Smooth muscle cell (in vitro differentiated cells): ENCODE measurements around the gene MRPS5. TPM values are rescaled to one million over a fixed set of nuclear protein-coding genes. Genes with fewer than 3 reads are reported as not detected.

Source experiments
- DNase-seq: peaks from one replicate; lab custom pipeline; 2025; ENCODE audit not compliant: unreplicated experiment; lab: John Stamatoyannopoulos, UW
- H2AFZ ChIP-seq: fragments of 200-600 bp; sonication (generic); 2 replicates; pipeline ENCODE4 v1.6.0; 2016; ENCODE audit warnings: antibody characterized with exemption, low read depth, mild to moderate bottlenecking
- H3F3A ChIP-seq: fragments of 200-600 bp; sonication (generic); 2 replicates; pipeline ENCODE4 v1.6.0; 2017; ENCODE audit warnings: antibody characterized with exemption, low read depth
- H3K27ac ChIP-seq: fragments of 200-600 bp; sonication (generic); 2 replicates; pipeline ENCODE4 v1.5.1; 2016; ENCODE audit warnings: low read depth, mild to moderate bottlenecking
- H3K27me3 ChIP-seq: fragments of 200-600 bp; sonication (generic); 2 replicates; pipeline ENCODE4 v1.6.1; 2016; ENCODE audit warnings: low read depth, mild to moderate bottlenecking
- H3K36me3 ChIP-seq: fragments of 200-600 bp; sonication (generic); 2 replicates; pipeline ENCODE4 v1.5.1; 2016; ENCODE audit warnings: low read depth
- H3K4me1 ChIP-seq: fragments of 200-600 bp; sonication (generic); 2 replicates; pipeline ENCODE4 v1.5.1; 2016; ENCODE audit warnings: low read depth
- H3K4me2 ChIP-seq: fragments of 200-600 bp; sonication (generic); 2 replicates; pipeline ENCODE4 v1.6.0; 2016; ENCODE audit warnings: mild to moderate bottlenecking
- H3K4me3 ChIP-seq: fragments of 200-600 bp; sonication (generic); 2 replicates; pipeline ENCODE4 v1.5.1; 2016; ENCODE audit warnings: mild to moderate bottlenecking
- H3K79me2 ChIP-seq: fragments of 200-600 bp; sonication (generic); 2 replicates; pipeline ENCODE4 v1.6.0; 2016; ENCODE audit warnings: low read depth, mild to moderate bottlenecking
- H3K9ac ChIP-seq: fragments of 200-600 bp; sonication (generic); 2 replicates; pipeline ENCODE4 v1.6.0; 2016; ENCODE audit warnings: low read depth
- H3K9me3 ChIP-seq: fragments of 200-600 bp; sonication (generic); replicated peaks from 2 replicates; pipeline ENCODE4 v1.5.1; 2016; ENCODE audit warnings: low read depth
- H4K20me1 ChIP-seq: fragments of 200-600 bp; sonication (generic); 2 replicates; pipeline ENCODE4 v1.6.0; 2016; ENCODE audit warnings: low read depth
- WGBS: methylation state at CpG from one replicate; pipeline ENCODE4 v1.1.7; 2016; ENCODE audit warnings: low lambda C conversion rate; 5-methylcytosine and 5-hydroxymethylcytosine counted together
- polyA plus RNA-seq: library from polyadenylated mRNA; unstranded; fragments of >200 nt; fragmentation: Nextera tagmentation; extraction: Ambion mirVana; gene quantifications from 2 replicates; pipeline ENCODE4 v1.2.1, GENCODE V29; 2016
- total RNA-seq: library from RNA; depleted of rRNA; stranded (reverse); fragments of >200 nt; gene quantifications from 2 replicates; pipeline ENCODE4 v1.2.3, GENCODE V29; 2014
- TF ChIP-seq, protein P1 (sequence below): fragments of 200-600 bp; sonication (generic); IDR thresholded peaks from 2 replicates; pipeline ENCODE4 v1.5.1; 2017; ENCODE audit warnings: borderline replicate concordance, mild to moderate bottlenecking, antibody characterized with exemption; ENCODE audit not compliant: insufficient read depth, poor library complexity, severe bottlenecking

The MRPS5 gene
- total and polyA plus RNA-seq, 2 experiments from 2014 or later = 41.1 to 46.2 TPM

DNA sequence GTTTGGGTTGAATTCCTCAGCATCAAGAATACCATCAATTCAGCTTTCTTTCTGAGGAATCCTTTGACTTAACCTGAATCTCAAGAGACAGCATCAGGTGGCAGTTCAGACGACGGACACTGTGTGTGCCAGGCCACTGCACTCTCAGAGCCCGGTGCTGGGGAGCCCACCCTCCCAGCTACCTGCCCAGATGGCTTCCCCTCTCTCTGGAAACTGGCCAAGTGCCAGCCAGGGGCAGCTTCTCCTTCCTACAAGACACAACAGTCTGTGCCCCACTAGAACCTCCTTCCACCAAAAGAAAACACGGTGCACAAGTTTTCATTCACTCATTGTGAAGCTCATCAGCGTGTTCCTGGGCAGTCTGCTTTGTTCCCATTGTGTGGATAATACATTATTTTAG lies 67.6 kb downstream of the MRPS5 start:
- Histone ChIP-seq H3K36me3 (no peaks in the 10 kb centered on the region), H3K4me2 (no peak overlapping the region), H3K4me3 (no peak overlapping the region), H3K9me3 (no peaks in the 10 kb centered on the region), H3K79me2 (no peaks in the 10 kb centered on the region), H3K27me3 (no peaks in the 10 kb centered on the region), H2AFZ (no peak overlapping the region), H4K20me1 (no peaks in the 10 kb centered on the region), H3K9ac (no peak overlapping the region), H3K27ac (no peak overlapping the region), H3F3A (no peaks in the 10 kb centered on the region), H3K4me1 (no peaks in the 10 kb centered on the region)
- DNase-seq = no peak
- TF ChIP-seq, protein P1, sequence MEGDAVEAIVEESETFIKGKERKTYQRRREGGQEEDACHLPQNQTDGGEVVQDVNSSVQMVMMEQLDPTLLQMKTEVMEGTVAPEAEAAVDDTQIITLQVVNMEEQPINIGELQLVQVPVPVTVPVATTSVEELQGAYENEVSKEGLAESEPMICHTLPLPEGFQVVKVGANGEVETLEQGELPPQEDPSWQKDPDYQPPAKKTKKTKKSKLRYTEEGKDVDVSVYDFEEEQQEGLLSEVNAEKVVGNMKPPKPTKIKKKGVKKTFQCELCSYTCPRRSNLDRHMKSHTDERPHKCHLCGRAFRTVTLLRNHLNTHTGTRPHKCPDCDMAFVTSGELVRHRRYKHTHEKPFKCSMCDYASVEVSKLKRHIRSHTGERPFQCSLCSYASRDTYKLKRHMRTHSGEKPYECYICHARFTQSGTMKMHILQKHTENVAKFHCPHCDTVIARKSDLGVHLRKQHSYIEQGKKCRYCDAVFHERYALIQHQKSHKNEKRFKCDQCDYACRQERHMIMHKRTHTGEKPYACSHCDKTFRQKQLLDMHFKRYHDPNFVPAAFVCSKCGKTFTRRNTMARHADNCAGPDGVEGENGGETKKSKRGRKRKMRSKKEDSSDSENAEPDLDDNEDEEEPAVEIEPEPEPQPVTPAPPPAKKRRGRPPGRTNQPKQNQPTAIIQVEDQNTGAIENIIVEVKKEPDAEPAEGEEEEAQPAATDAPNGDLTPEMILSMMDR = no peak
- WGBS = 73% methylated on average over 5 of the region's 5 CpGs

DNA sequence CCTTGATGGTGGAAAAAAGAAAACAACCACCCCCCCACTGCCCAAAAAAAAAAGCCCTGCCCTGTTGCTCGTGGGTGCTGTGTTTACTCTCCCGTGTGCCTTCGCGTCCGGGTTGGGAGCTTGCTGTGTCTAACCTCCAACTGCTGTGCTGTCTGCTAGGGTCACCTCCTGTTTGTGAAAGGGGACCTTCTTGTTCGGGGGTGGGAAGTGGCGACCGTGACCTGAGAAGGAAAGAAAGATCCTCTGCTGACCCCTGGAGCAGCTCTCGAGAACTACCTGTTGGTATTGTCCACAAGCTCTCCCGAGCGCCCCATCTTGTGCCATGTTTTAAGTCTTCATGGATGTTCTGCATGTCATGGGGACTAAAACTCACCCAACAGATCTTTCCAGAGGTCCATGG lies 68.1 kb downstream of the MRPS5 start:
- H3K4me1 ChIP-seq = no peaks in the 10 kb centered on the region
- WGBS = 70% methylated on average over 11 of the region's 11 CpGs
- no peaks in the 10 kb centered on the region for H3K27me3 ChIP-seq
- H3K27ac ChIP-seq = no peak overlapping the region
- no peak for DNase-seq
- no peak overlapping the region for H2AFZ ChIP-seq
- no peaks in the 10 kb centered on the region for H3K9me3 ChIP-seq
- H3K9ac ChIP-seq = no peak overlapping the region
- no peak overlapping the region for H3K4me2 ChIP-seq
- no peaks in the 10 kb centered on the region for H3K36me3 ChIP-seq
- H3K79me2 ChIP-seq = no peaks in the 10 kb centered on the region
- no peak overlapping the region for H3K4me3 ChIP-seq
- no peaks in the 10 kb centered on the region for H3F3A ChIP-seq
- no peaks in the 10 kb centered on the region for H4K20me1 ChIP-seq
- TF ChIP-seq, protein P1 = no peak

DNA sequence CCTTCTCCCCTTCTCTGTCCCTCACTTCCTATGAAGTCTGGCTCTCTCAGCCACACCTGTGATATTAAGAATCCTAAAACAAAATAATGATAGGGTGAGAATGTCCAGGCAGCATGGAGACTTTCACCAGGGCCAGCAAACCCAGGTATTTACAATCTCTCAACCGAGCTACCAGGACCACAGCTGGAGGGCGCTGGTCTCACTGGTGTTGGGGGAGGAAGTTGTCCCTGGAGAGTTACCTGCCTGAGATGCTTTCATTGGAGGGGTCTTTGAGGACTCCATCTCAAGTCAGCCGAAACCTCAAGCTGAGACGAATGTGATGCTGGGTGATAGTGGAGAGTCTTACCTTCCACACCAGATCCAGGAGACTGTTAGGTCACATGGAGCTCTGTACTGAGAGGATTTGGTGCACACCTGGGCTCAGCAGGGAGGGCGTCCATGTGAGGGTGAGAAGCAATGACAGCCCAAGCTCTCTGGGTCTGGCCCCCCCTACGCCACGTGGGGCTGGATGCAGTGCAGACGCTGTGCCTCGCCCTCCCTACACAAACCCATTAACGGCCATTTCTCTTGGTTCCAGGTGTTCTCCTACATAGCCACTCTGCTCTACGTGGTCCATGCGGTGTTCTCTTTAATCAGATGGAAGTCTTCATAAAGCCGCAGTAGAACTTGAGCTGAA lies 68.7 kb downstream of the MRPS5 start:
- WGBS = 74% methylated on average over 13 of the region's 13 CpGs
- DNase-seq = no peak

DNA sequence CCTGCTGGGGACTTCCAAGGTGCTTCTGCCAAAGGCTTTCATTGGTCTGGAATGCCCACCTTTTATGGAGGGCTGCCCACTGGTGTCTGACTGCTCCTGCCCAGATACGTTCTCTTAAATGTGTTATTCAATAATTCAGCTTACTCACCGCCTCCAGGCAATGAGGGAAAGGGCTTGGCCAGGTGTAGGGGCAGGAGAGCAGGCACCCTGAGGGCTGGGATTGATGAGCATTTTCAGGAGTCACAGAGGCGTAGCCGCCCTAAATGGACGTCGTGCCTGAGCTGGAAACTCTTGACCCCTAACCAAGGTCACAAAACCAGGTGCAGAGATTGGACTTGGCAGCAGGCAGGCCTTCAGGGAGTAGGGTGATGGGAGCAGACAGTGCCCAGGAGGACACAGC lies 69.3 kb downstream of the MRPS5 start:
- WGBS = 86% methylated on average over 6 of the region's 6 CpGs
- no peak for DNase-seq

More for the DNA sequence above, 68.7 kb downstream of the MRPS5 start:
- Histone ChIP-seq H4K20me1 (no peaks in the 10 kb centered on the region), H3K9me3 (no peaks in the 10 kb centered on the region), H3K79me2 (no peaks in the 10 kb centered on the region), H3K27ac (no peak overlapping the region), H3F3A (no peaks in the 10 kb centered on the region), H3K4me2 (no peak overlapping the region), H3K36me3 (no peaks in the 10 kb centered on the region), H3K4me3 (no peak overlapping the region), H3K9ac (no peak overlapping the region), H3K4me1 (no peaks in the 10 kb centered on the region), H2AFZ (no peak overlapping the region), H3K27me3 (no peaks in the 10 kb centered on the region)
- TF ChIP-seq, protein P1 = no peak

More for the DNA sequence above, 69.3 kb downstream of the MRPS5 start:
- Histone ChIP-seq H3F3A (no peaks in the 10 kb centered on the region), H3K36me3 (no peaks in the 10 kb centered on the region), H3K4me1 (no peaks in the 10 kb centered on the region), H3K4me2 (no peak overlapping the region), H3K9me3 (no peaks in the 10 kb centered on the region), H3K9ac (no peak overlapping the region), H3K27me3 (no peaks in the 10 kb centered on the region), H3K4me3 (no peak overlapping the region), H3K27ac (no peak overlapping the region), H2AFZ (no peak overlapping the region), H3K79me2 (no peaks in the 10 kb centered on the region), H4K20me1 (no peaks in the 10 kb centered on the region)
- TF ChIP-seq, protein P1 = no peak
